Kidney glomerular epithelial cell (primary cell): ENCODE data around the gene ADGRL3.
"Not testable (repeated sequence)": the region's sequence is repeated elsewhere in the genome, so short reads cannot be mapped to it uniquely, and the experiment has no call there.

Source experiments
- DNase-seq: peaks from one replicate; lab custom pipeline; 2025; lab: John Stamatoyannopoulos, UW

Gene ADGRL3

GRCh38 chr4:61756937-61757336 lies 556.8 kb downstream of the ADGRL3 start:
- not testable (repeated sequence) for DNase-seq

GRCh38 chr4:61757983-61758382 lies 557.9 kb downstream of the ADGRL3 start:
- not testable (repeated sequence) for DNase-seq

GRCh38 chr4:61758596-61758995 lies 558.5 kb downstream of the ADGRL3 start:
- DNase-seq = not testable (repeated sequence)

- DNase-seq = not testable (repeated sequence)
These were observed 559.1 kb downstream of the ADGRL3 start for GRCh38 chr4:61759245-61759644.

GRCh38 chr4:61759885-61760284 lies 559.8 kb downstream of the ADGRL3 start:
- not testable (repeated sequence) for DNase-seq

GRCh38 chr4:61760820-61761219 lies 560.7 kb downstream of the ADGRL3 start:
- DNase-seq = no peak

GRCh38 chr4:61762722-61763627 lies 562.8 kb downstream of the ADGRL3 start:
- no peak for DNase-seq

- no peak for DNase-seq
These were observed 563.6 kb downstream of the ADGRL3 start for GRCh38 chr4:61763682-61764081.

- not testable (repeated sequence) for DNase-seq
These were observed 564.0 kb downstream of the ADGRL3 start for GRCh38 chr4:61764090-61764489.

GRCh38 chr4:61769444-61770167 lies 569.5 kb downstream of the ADGRL3 start:
- not testable (repeated sequence) for DNase-seq

- DNase-seq = no peak
These were observed 570.3 kb downstream of the ADGRL3 start for GRCh38 chr4:61770456-61770855.

GRCh38 chr4:61771056-61771455 lies 570.9 kb downstream of the ADGRL3 start:
- DNase-seq = no peak

- peak; percentile 14 for DNase-seq
These were observed 572.0 kb downstream of the ADGRL3 start for GRCh38 chr4:61772126-61772525.

- no peak for DNase-seq
These were observed 573.6 kb downstream of the ADGRL3 start for GRCh38 chr4:61773655-61774245.

- DNase-seq = no peak
These were observed 582.0 kb downstream of the ADGRL3 start for GRCh38 chr4:61782133-61782532.

- no peak for DNase-seq
These were observed 582.9 kb downstream of the ADGRL3 start for GRCh38 chr4:61783050-61783449.

- no peak for DNase-seq
These were observed 585.6 kb downstream of the ADGRL3 start for GRCh38 chr4:61785761-61786160.

GRCh38 chr4:61786211-61786610 lies 586.1 kb downstream of the ADGRL3 start:
- DNase-seq = no peak

GRCh38 chr4:61795998-61796397 lies 595.9 kb downstream of the ADGRL3 start:
- DNase-seq = no peak

- DNase-seq = no peak
These were observed 599.7 kb downstream of the ADGRL3 start for GRCh38 chr4:61799794-61800193.

GRCh38 chr4:61805227-61805626 lies 605.1 kb downstream of the ADGRL3 start:
- no peak for DNase-seq

- DNase-seq = no peak
These were observed 605.9 kb downstream of the ADGRL3 start for GRCh38 chr4:61805979-61806378.

- no peak for DNase-seq
These were observed 612.0 kb downstream of the ADGRL3 start for GRCh38 chr4:61812171-61812570.
